HepG2 (cell line): ENCODE data around the gene PAFAH1B1. TPM values are rescaled to one million over a fixed set of nuclear protein-coding genes. Genes with fewer than 3 reads are reported as not detected.

ENCODE experiments used
- GATAD1 ChIP-seq: IDR thresholded peaks from 2 replicates; pipeline ENCODE4 v1.6.1; 2016; ENCODE audit warnings: missing genetic modification reagents, missing compliant biosample characterization
- GZF1 ChIP-seq: sonication (generic); formaldehyde crosslinking; IDR thresholded peaks from 2 replicates; pipeline ENCODE4 v1.5.1; 2020; ENCODE audit warnings: mild to moderate bottlenecking, missing genetic modification reagents
- HOXA5 ChIP-seq: sonication (generic); formaldehyde crosslinking; IDR thresholded peaks from 2 replicates; pipeline ENCODE4 v1.4.0; 2020; ENCODE audit warnings: missing genetic modification reagents
- IKZF1 ChIP-seq: fragments of 450-650 bp; IDR thresholded peaks from 2 replicates; pipeline ENCODE4 v1.7.1; 2016
- KDM5A ChIP-seq: fragments of 200-600 bp; sonication (generic); IDR thresholded peaks from 2 replicates; pipeline ENCODE4 v1.7.0; 2018; ENCODE audit warnings: antibody characterized with exemption, mild to moderate bottlenecking, low read length, borderline replicate concordance
- LCORL ChIP-seq, 2 experiments: fragments of 450-650 bp in 1 of 2; sonication (generic) in 1 of 2; formaldehyde crosslinking in 1 of 2; IDR thresholded peaks; 2 replicates each; pipeline versions ENCODE4 v1.5.0 to v1.6.1; 2017 to 2020; ENCODE audit warnings: antibody characterized with exemption in 1 of 2, missing genetic modification reagents in 1 of 2
- MIXL1 ChIP-seq: IDR thresholded peaks from 2 replicates; pipeline ENCODE4 v1.6.1; 2016
- MLLT10 ChIP-seq: sonication (generic); formaldehyde crosslinking; IDR thresholded peaks from 2 replicates; pipeline ENCODE4 v1.4.0; 2020; ENCODE audit warnings: missing genetic modification reagents
- MXI1 ChIP-seq: IDR thresholded peaks from 3 replicates; pipeline ENCODE4 v1.6.1; 2012; ENCODE audit warnings: low read depth, low read length, inconsistent platforms, borderline replicate concordance
- NFYB ChIP-seq: sonication (generic); formaldehyde crosslinking; IDR thresholded peaks from 2 replicates; pipeline ENCODE4 v1.4.0; 2020; ENCODE audit warnings: missing genetic modification reagents
- RBFOX2 ChIP-seq: fragments of 200-400 bp; formaldehyde crosslinking; IDR thresholded peaks from 2 replicates; pipeline ENCODE4 v1.6.1; 2017; ENCODE audit warnings: low read depth, mild to moderate bottlenecking, low read length
- SKI ChIP-seq: fragments of 450-650 bp; IDR thresholded peaks from one replicate; pipeline ENCODE4 v1.6.1; 2018; ENCODE audit warnings: mild to moderate bottlenecking; ENCODE audit not compliant: partially characterized antibody
- SRY ChIP-seq: sonication (generic); formaldehyde crosslinking; IDR thresholded peaks from 2 replicates; pipeline ENCODE4 v1.8.0; 2022; ENCODE audit warnings: mild to moderate bottlenecking, missing genetic modification reagents
- ZBTB42 ChIP-seq: sonication (generic); formaldehyde crosslinking; IDR thresholded peaks from 2 replicates; pipeline ENCODE4 v1.5.0; 2020; ENCODE audit warnings: mild to moderate bottlenecking, missing genetic modification reagents
- ZFAT ChIP-seq: sonication (generic); formaldehyde crosslinking; conservative IDR thresholded peaks from 2 replicates; pipeline ENCODE4 v1.8.1; 2023; ENCODE audit warnings: missing genetic modification reagents, inconsistent platforms
- ZFX ChIP-seq: sonication (generic); formaldehyde crosslinking; IDR thresholded peaks from 2 replicates; pipeline ENCODE4 v1.4.0; 2020; ENCODE audit warnings: mild to moderate bottlenecking, low read depth, missing genetic modification reagents, moderate library complexity
- ZFY ChIP-seq: sonication (generic); formaldehyde crosslinking; IDR thresholded peaks from 2 replicates; pipeline ENCODE4 v1.4.0; 2020; ENCODE audit warnings: missing genetic modification reagents
- ZMAT3 ChIP-seq: sonication (generic); formaldehyde crosslinking; conservative IDR thresholded peaks from 2 replicates; pipeline ENCODE4 v1.7.0; 2021; ENCODE audit warnings: missing genetic modification reagents
- ZMYM4 ChIP-seq: sonication (generic); formaldehyde crosslinking; IDR thresholded peaks from 2 replicates; pipeline ENCODE4 v1.8.1; 2023; ENCODE audit warnings: mild to moderate bottlenecking, missing genetic modification reagents
- ZNF746 ChIP-seq: sonication (generic); formaldehyde crosslinking; IDR thresholded peaks from 2 replicates; pipeline ENCODE4 v1.8.0; 2022; ENCODE audit warnings: mild to moderate bottlenecking, missing genetic modification reagents
- ZNF776 ChIP-seq: sonication (generic); formaldehyde crosslinking; IDR thresholded peaks from 2 replicates; pipeline ENCODE4 v1.4.0; 2020; ENCODE audit warnings: mild to moderate bottlenecking, missing genetic modification reagents
- ZNF878 ChIP-seq: sonication (generic); formaldehyde crosslinking; IDR thresholded peaks from 2 replicates; pipeline ENCODE4 v1.8.1; 2023; ENCODE audit warnings: mild to moderate bottlenecking, missing genetic modification reagents, moderate library complexity
- ZNF891 ChIP-seq: sonication (generic); formaldehyde crosslinking; IDR thresholded peaks from 2 replicates; pipeline ENCODE4 v1.5.0; 2020; ENCODE audit warnings: mild to moderate bottlenecking, missing genetic modification reagents
- polyA plus RNA-seq, 8 experiments: library from polyadenylated mRNA; depleted of rRNA in 3 of 8; stranded (reverse) in 7 of 8; unstranded in 1 of 8; fragments of >200 nt; fragmentation: Illumina TruSeq in 4 of 8; extraction: Trizol in 4 of 8; gene quantifications; 2 replicates each; pipeline versions ENCODE4 v1.2.1 to v1.2.3, GENCODE V29; 2011 to 2016; ENCODE audit warnings: low read depth in 4 of 8, missing spikeins in 1 of 8, mixed read lengths in 1 of 8; ENCODE audit not compliant: insufficient read depth in 1 of 8
- total RNA-seq, 5 experiments: library from RNA; depleted of rRNA; stranded (reverse); fragments of >200 nt; fragmentation: Illumina TruSeq; extraction: Trizol; gene quantifications; 2 replicates each; pipeline ENCODE4 v1.2.3, GENCODE V29; 2016; ENCODE audit warnings: low read depth in 1 of 5
- TF ChIP-seq, protein P1 (sequence below): sonication (generic); formaldehyde crosslinking; IDR thresholded peaks from 2 replicates; pipeline ENCODE4 v1.5.0; 2020; ENCODE audit warnings: missing genetic modification reagents, mild to moderate bottlenecking, borderline replicate concordance
- TF ChIP-seq, protein P2 (sequence below): sonication (generic); formaldehyde crosslinking; IDR thresholded peaks from 2 replicates; pipeline ENCODE4 v1.5.1; 2020; ENCODE audit warnings: missing genetic modification reagents, mild to moderate bottlenecking, borderline replicate concordance
- TF ChIP-seq, protein P3 (sequence below): sonication (generic); formaldehyde crosslinking; IDR thresholded peaks from 2 replicates; pipeline ENCODE4 v1.5.0; 2020; ENCODE audit warnings: missing genetic modification reagents

The PAFAH1B1 gene
- total and polyA plus RNA-seq, 2 of the 13 experiments (the other 11 are each of a cell fraction or from before 2014, with no cell fraction given): 46.0 to 64.9 TPM

DNA sequence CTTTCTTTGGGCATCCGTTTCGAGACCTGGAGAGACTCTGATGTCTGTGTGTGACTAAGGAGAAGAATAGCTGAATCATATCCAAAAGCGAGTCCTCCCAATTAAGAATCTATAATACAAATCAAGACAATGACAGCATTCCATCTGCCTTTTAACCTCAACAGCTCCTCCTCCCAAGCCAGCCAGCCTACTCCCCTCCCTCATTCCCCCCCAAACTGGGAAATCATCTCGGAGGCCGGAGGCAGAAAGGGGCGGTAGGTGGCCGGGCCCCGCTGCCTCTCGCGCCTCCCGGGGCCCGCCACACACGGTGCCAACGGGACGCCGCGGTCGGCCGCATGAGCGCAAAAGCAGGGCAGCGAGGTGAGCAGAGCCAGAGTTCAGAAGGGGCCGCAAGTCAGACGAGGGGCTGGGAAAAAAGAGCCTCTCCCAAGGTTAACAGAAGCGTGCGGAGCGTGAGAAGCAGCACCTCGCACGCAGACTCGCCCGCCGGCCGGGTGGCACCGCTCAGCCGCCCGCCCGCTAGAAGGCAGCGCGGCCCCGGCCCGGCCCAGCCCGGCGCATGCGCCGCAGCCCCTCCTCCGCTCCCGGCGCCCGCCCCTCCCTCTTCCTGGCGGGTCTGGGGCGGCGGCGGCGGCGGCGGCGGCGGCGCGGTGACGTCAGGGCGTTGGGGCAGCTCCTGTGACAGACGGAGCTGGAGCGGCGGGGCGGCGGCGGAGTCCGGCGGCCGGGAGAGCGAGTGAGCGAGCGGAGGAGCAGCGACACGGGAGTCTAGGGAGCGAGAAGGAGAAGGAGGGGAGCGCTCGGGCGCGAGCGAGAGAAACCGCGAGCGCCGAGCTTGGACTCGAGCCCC lies at the start of gene PAFAH1B1 (continued):
- TF ChIP-seq LCORL (IDR thresholded peaks at IDR 0.05) (no peak), LCORL (CRISPR knock-in tag; IDR thresholded peaks at IDR 0.05) (peak; percentile 40; the same call in 1 of the 2 replicates), MLLT10 (CRISPR knock-in tag) (no peak), ZFX (CRISPR knock-in tag) (peak; percentile 90), SKI (peak; percentile 95), IKZF1 (no peak), ZMYM4 (CRISPR knock-in tag) (peak; percentile 37; the same call in 1 of the 2 replicates), KDM5A (no peak; the same call in 1 of the 2 replicates), RBFOX2 (peak; percentile 82), ZNF746 (peak; percentile 81; the same call in 1 of the 2 replicates), ZNF878 (CRISPR knock-in tag) (no peak), GATAD1 (CRISPR knock-in tag) (no peak), SRY (CRISPR knock-in tag) (peak; percentile 95), MIXL1 (CRISPR knock-in tag) (0 out of 2 replicates have a peak, but pooled peaks have one; percentile 11), ZMAT3 (CRISPR knock-in tag) (peak; percentile 17; the same call in 1 of the 2 replicates), ZBTB42 (0 out of 2 replicates have a peak, but pooled peaks have one; percentile 14), NFYB (CRISPR knock-in tag) (0 out of 2 replicates have a peak, but pooled peaks have one; percentile 20), GZF1 (CRISPR knock-in tag) (no peak), ZNF891 (CRISPR knock-in tag) (peak; percentile 89), MXI1 (peak; percentile 50; the same call in 1 of the 3 replicates), ZNF776 (no peak), ZFY (CRISPR knock-in tag) (peak; percentile 89), HOXA5 (peak; percentile 40; the same call in 1 of the 2 replicates), ZFAT (no peak)
- TF ChIP-seq, protein P1, sequence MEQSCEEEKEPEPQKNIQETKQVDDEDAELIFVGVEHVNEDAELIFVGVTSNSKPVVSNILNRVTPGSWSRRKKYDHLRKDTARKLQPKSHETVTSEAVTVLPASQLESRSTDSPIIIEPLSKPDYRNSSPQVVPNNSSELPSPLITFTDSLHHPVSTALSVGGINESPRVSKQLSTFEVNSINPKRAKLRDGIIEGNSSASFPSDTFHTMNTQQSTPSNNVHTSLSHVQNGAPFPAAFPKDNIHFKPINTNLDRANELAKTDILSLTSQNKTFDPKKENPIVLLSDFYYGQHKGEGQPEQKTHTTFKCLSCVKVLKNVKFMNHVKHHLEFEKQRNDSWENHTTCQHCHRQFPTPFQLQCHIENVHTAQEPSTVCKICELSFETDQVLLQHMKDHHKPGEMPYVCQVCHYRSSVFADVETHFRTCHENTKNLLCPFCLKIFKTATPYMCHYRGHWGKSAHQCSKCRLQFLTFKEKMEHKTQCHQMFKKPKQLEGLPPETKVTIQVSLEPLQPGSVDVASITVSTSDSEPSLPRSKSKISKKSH (CRISPR knock-in tag): peak; percentile 90
- TF ChIP-seq, protein P2, sequence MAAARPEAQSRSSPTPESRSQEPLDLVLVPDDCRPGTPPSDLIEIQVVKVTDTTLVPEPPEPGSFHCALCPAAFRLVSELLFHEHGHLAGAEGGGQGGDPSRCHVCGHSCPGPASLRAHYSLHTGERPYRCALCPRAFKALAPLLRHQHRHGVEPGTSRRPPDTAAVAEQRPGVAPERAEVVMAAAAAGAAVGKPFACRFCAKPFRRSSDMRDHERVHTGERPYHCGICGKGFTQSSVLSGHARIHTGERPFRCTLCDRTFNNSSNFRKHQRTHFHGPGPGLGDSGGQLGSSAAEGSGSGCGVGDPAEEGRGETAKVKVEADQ (CRISPR knock-in tag): 0 out of 2 replicates have a peak, but pooled peaks have one; percentile 59
- TF ChIP-seq, protein P3, sequence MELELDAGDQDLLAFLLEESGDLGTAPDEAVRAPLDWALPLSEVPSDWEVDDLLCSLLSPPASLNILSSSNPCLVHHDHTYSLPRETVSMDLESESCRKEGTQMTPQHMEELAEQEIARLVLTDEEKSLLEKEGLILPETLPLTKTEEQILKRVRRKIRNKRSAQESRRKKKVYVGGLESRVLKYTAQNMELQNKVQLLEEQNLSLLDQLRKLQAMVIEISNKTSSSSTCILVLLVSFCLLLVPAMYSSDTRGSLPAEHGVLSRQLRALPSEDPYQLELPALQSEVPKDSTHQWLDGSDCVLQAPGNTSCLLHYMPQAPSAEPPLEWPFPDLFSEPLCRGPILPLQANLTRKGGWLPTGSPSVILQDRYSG (CRISPR knock-in tag): peak; percentile 81; the same call in 1 of the 2 replicates
